Measurements from ENCODE around the gene SAMD11.

DNA sequence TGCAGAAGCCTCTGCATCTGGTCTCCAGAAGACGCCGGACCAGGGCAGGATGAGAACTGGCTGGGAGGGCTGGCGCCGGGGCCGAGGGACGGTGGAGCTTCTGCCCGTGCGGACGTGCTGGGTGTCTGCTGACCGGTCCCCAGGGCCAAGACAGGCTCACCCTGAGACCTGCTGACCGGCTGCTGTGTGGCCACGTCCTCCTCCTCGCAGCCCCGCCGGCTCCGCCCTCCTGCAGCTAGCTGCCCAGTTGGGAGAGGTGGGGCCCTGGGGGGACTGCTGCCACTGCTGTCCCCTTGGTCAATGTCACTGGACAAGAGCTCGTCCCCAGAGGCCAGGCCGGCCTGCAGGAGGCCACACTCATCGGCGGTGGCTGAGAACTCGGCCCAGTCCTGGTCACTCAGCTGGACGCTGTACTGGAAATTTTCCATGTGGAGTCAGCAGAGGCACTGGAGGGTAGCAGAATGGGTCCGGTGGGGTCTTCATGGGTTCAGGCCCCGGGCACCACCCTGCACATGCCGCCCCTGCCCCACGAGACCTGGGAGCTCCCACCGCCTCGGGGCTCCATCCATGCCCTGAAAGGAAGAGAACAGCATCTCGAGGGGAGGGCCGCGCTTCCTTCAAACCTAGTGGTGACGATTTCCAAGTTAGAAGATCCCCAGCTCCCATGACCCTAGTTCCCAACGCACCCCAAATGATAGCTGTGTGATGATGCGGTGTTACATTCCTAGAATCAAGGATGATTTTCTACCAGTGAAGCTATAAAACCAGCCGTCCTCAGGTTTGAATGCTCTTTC, 57.1 kb downstream of the SAMD11 start:
- no peak for TF ChIP-seq CTCF (IDR thresholded peaks at IDR 0.05; ENCODE audit: insufficient read depth, low read length)
- TF ChIP-seq REST (IDR thresholded peaks at IDR 0.05; ENCODE audit: insufficient replicate concordance, low read depth) = no peak
